IMR-90 (cell line): ENCODE data around the gene PIK3C3. TPM values are rescaled to one million over a fixed set of nuclear protein-coding genes. Genes with fewer than 3 reads are reported as not detected.

ENCODE experiments used
- ATAC-seq: fragments of 200-7000 bp; cut with Tn5 transposase; 2 replicates; pipeline ENCODE4 v1.9.1; 2020; ENCODE audit warnings: low read depth, mild to moderate bottlenecking, moderate library complexity
- BruUV-seq: library from RNA; stranded (reverse); fragments of 400-500 nt; replicated peaks from 2 replicates; lab custom pipeline; 2021; lab: Mats Ljungman, UMichigan
- CTCF ChIA-PET: fragments of 300-600 bp; formaldehyde crosslinking; extraction: SDS; loops from one replicate; lab custom pipeline; 2021; ENCODE audit warnings: antibody characterized with exemption; lab: Yijun Ruan, JAX
- POLR2A ChIA-PET: fragments of 300-600 bp; sonication (Branson Sonifier 250); formaldehyde crosslinking; loops from one replicate; lab custom pipeline; 2022; ENCODE audit warnings: antibody characterized with exemption; ENCODE audit not compliant: unreplicated experiment; lab: Charles Lee
- DNase-seq: peaks from one replicate; pipeline ENCODE4 v3.0.0; 2013
- H2AFZ ChIP-seq: replicated peaks from 2 replicates; pipeline ENCODE3; 2013; ENCODE audit warnings: low read length, mild to moderate bottlenecking; ENCODE audit not compliant: poor library complexity
- H2AK5ac ChIP-seq: 2 replicates; pipeline ENCODE4 v1.6.1; 2013; ENCODE audit warnings: low read depth, low read length, inconsistent platforms
- H2AK9ac ChIP-seq: replicated peaks from 2 replicates; pipeline ENCODE3; 2013; ENCODE audit warnings: mild to moderate bottlenecking, low read depth, low read length, moderate library complexity; ENCODE audit not compliant: poor library complexity
- H2BK120ac ChIP-seq: 2 replicates; pipeline ENCODE4 v1.6.1; 2013; ENCODE audit warnings: low read depth, low read length, inconsistent platforms
- H2BK15ac ChIP-seq: 3 replicates; pipeline ENCODE4 v1.6.1; 2013; ENCODE audit warnings: low read depth, low read length, inconsistent platforms
- H2BK20ac ChIP-seq: 2 replicates; pipeline ENCODE4 v1.6.1; 2013; ENCODE audit warnings: low read depth, mild to moderate bottlenecking, inconsistent platforms, low read length, moderate library complexity
- H2BK5ac ChIP-seq: 2 replicates; pipeline ENCODE4 v1.6.1; 2013; ENCODE audit warnings: mild to moderate bottlenecking, low read depth, low read length, inconsistent platforms; ENCODE audit not compliant: poor library complexity, severe bottlenecking
- H3K14ac ChIP-seq: replicated peaks from 2 replicates; pipeline ENCODE4 v1.6.1; 2013; ENCODE audit warnings: low read depth, low read length, inconsistent platforms
- H3K18ac ChIP-seq: 2 replicates; pipeline ENCODE4 v1.6.1; 2013; ENCODE audit warnings: low read depth, low read length, control low read depth
- H3K23ac ChIP-seq: 2 replicates; pipeline ENCODE4 v1.6.1; 2013; ENCODE audit warnings: low read depth, low read length, inconsistent platforms
- H3K27ac ChIP-seq: 2 replicates; pipeline ENCODE4 v1.5.1; 2013; ENCODE audit warnings: mild to moderate bottlenecking, control low read depth, low read length; ENCODE audit not compliant: insufficient read depth
- H3K27me3 ChIP-seq: 2 replicates; pipeline ENCODE4 v1.6.1; 2013; ENCODE audit warnings: low read length; ENCODE audit not compliant: control insufficient read depth, insufficient read depth
- H3K36me3 ChIP-seq: 2 replicates; pipeline ENCODE4 v1.6.1; 2013; ENCODE audit warnings: low read length, mixed read lengths; ENCODE audit not compliant: control insufficient read depth, insufficient read depth
- H3K4ac ChIP-seq: 2 replicates; pipeline ENCODE4 v1.6.1; 2013; ENCODE audit warnings: low read depth, low read length, inconsistent platforms
- H3K4me1 ChIP-seq: 2 replicates; pipeline ENCODE4 v1.6.1; 2013; ENCODE audit warnings: low read length, mixed read lengths; ENCODE audit not compliant: control insufficient read depth, insufficient read depth
- H3K4me2 ChIP-seq: 2 replicates; pipeline ENCODE4 v1.6.1; 2013; ENCODE audit warnings: low read depth, mild to moderate bottlenecking, control low read depth, low read length, moderate library complexity
- H3K4me3 ChIP-seq: 2 replicates; pipeline ENCODE4 v1.5.1; 2013; ENCODE audit warnings: low read depth, mild to moderate bottlenecking, control low read depth, low read length, moderate library complexity; ENCODE audit not compliant: insufficient read depth
- H3K56ac ChIP-seq: 2 replicates; pipeline ENCODE4 v1.6.1; 2013; ENCODE audit warnings: low read length, inconsistent platforms; ENCODE audit not compliant: insufficient read depth; ENCODE audit errors: extremely low read depth
- H3K79me1 ChIP-seq, 2 experiments: 2 replicates each; pipeline ENCODE4 v1.6.1; 2013; ENCODE audit warnings: low read length in 2 of 2, inconsistent platforms in 1 of 2, low read depth in 1 of 2
- H3K9ac ChIP-seq: 2 replicates; pipeline ENCODE4 v1.6.1; 2013; ENCODE audit warnings: low read depth, low read length, control low read depth
- H3K9me1 ChIP-seq: 2 replicates; pipeline ENCODE4 v1.6.1; 2013; ENCODE audit warnings: low read length, inconsistent platforms; ENCODE audit not compliant: insufficient read depth
- H3K9me3 ChIP-seq: 2 replicates; pipeline ENCODE4 v1.6.1; 2013; ENCODE audit warnings: low read length; ENCODE audit not compliant: control insufficient read depth, insufficient read depth
- H4K20me1 ChIP-seq: 2 replicates; pipeline ENCODE4 v1.6.1; 2013; ENCODE audit warnings: low read length, inconsistent platforms; ENCODE audit not compliant: insufficient read depth
- H4K5ac ChIP-seq: 2 replicates; pipeline ENCODE4 v1.6.1; 2013; ENCODE audit warnings: mild to moderate bottlenecking, low read depth, low read length, control low read depth
- H4K8ac ChIP-seq, 2 experiments: 2 replicates each; pipeline ENCODE4 v1.6.1; 2013; ENCODE audit warnings: low read depth in 2 of 2, low read length in 2 of 2, control low read depth in 1 of 2, inconsistent platforms in 1 of 2
- H4K91ac ChIP-seq: 2 replicates; pipeline ENCODE4 v1.6.1; 2013; ENCODE audit warnings: low read depth, low read length, inconsistent platforms; ENCODE audit not compliant: insufficient read depth
- CEBPB ChIP-seq: IDR thresholded peaks from 2 replicates; pipeline ENCODE4 v1.6.1; 2012; ENCODE audit warnings: low read depth, low read length, improper control_type of control experiment
- SMC3 ChIP-seq: fragments of 150-350 bp; IDR thresholded peaks from 2 replicates; pipeline ENCODE4 v1.6.1; 2016; ENCODE audit warnings: low read depth, mild to moderate bottlenecking, antibody characterized with exemption, low read length, moderate library complexity
- dilution Hi-C: fragments of 300-500 bp; cut with HindIII; formaldehyde crosslinking; loops from one replicate; pipeline ENCODE4 v1.14.3; 2018; ENCODE audit warnings: low sequenced_read_pairs; ENCODE audit not compliant: unreplicated experiment
- in situ Hi-C: fragments of 300-500 bp; cut with MboI; formaldehyde crosslinking; loops from 3 replicates; pipeline ENCODE4 v1.14.3; 2019; ENCODE audit warnings: low sequenced_read_pairs, inconsistent platforms, mixed read lengths
- intact Hi-C: fragments of 100-400 bp; cut with micrococcal nuclease; formaldehyde crosslinking; loops from 2 replicates; pipeline ENCODE4 v1.10.0; 2022
- polyA plus RNA-seq, 3 experiments: library from polyadenylated mRNA; depleted of rRNA; stranded (reverse); fragments of >200 nt; gene quantifications; 2 replicates each; pipeline ENCODE4 v1.2.3, GENCODE V29; 2012; ENCODE audit warnings: low replicate concordance in 1 of 3
- total RNA-seq: library from RNA; depleted of rRNA; stranded (reverse); fragments of >200 nt; gene quantifications from 2 replicates; pipeline ENCODE4 v1.2.3, GENCODE V29; 2012

The PIK3C3 gene
- total and polyA plus RNA-seq, 2 of the 4 experiments (the other 2 are of a cell fraction), result 41.2 to 57.2 TPM

DNA sequence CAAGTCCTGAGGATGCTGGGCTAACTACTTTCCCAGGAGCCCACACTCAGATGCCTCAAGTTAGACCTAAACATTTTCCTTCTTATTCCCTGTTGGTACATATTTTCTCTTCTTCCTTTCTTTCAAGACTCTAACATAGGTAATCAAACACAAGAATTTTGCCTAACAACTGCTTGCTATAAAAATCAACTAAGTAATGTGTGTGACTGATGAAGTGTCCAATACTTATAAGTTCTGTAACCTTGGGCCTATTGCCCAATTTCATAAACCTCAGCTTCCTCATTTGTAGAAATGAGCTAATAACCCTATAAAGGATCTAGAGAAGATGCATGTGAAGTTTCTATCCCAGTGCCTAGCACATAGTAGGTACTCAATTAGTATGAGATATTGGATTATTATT, 31.6 kb upstream of the PIK3C3 start:
- no peak overlapping the region for H2BK20ac ChIP-seq
- CTCF ChIA-PET, result no interaction called here
- H2BK15ac ChIP-seq, result no peak overlapping the region
- no peaks in the 10 kb centered on the region for H3K9me3 ChIP-seq
- no peak overlapping the region for H3K23ac ChIP-seq
- in situ Hi-C loops, result no loop called here
- H3K9ac ChIP-seq, result no peak overlapping the region
- no peak overlapping the region for H2AFZ ChIP-seq
- H2AK5ac ChIP-seq, result no peak overlapping the region
- H3K27me3 ChIP-seq, result no peaks in the 10 kb centered on the region
- no peak overlapping the region for H4K8ac ChIP-seq
- H3K14ac ChIP-seq, result no peak overlapping the region
- no peaks in the 10 kb centered on the region for H4K20me1 ChIP-seq
- no TSS peak for BruUV-seq
- H3K79me1 ChIP-seq, result no peaks in the 10 kb centered on the region
- dilution Hi-C loops, result no loop called here
- POLR2A ChIA-PET, result no interaction called here
- no peak overlapping the region for H3K27ac ChIP-seq
- no peak for DNase-seq
- H3K18ac ChIP-seq, result no peak overlapping the region
- no peaks in the 10 kb centered on the region for H3K4me1 ChIP-seq
- H4K5ac ChIP-seq, result no peak overlapping the region
- H3K9me1 ChIP-seq, result no peaks in the 10 kb centered on the region
- H3K56ac ChIP-seq, result no peak overlapping the region
- no peak overlapping the region for H3K4ac ChIP-seq
- H2BK5ac ChIP-seq, result no peak overlapping the region
- H3K4me3 ChIP-seq, result no peak overlapping the region
- H3K4me2 ChIP-seq, result no peak overlapping the region
- intact Hi-C loops, result no loop called here
- ATAC-seq, result no peak
- H4K91ac ChIP-seq, result no peak overlapping the region
- H3K36me3 ChIP-seq, result no peaks in the 10 kb centered on the region
- no peak for TF ChIP-seq SMC3
- no peak for TF ChIP-seq CEBPB
- H2AK9ac ChIP-seq, result no peak overlapping the region
- H2BK120ac ChIP-seq, result no peak overlapping the region
